ENCODE results near the gene ZNF473.

DNA sequence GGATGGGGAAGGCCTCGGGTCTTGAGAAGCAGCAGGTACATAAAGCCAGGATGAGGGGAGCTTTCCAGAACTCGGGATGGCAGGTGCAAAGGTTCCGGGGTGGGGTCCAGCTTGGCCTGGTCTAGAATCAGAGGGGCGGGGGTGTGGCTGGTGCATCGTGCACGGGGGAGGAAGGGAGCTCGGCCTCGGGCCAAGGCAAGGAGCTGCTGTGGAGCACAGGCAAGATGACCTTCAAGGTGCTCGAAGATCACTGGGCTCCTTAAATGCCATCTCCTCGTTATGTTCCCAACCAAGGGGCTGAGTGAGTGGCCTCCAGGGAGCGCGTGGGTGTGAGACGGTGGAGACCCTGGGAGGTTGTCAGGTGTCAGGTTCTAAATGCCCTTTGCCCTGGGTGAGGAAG, 48.7 kb upstream of the ZNF473 start:
- TF ChIP-seq, protein P1, sequence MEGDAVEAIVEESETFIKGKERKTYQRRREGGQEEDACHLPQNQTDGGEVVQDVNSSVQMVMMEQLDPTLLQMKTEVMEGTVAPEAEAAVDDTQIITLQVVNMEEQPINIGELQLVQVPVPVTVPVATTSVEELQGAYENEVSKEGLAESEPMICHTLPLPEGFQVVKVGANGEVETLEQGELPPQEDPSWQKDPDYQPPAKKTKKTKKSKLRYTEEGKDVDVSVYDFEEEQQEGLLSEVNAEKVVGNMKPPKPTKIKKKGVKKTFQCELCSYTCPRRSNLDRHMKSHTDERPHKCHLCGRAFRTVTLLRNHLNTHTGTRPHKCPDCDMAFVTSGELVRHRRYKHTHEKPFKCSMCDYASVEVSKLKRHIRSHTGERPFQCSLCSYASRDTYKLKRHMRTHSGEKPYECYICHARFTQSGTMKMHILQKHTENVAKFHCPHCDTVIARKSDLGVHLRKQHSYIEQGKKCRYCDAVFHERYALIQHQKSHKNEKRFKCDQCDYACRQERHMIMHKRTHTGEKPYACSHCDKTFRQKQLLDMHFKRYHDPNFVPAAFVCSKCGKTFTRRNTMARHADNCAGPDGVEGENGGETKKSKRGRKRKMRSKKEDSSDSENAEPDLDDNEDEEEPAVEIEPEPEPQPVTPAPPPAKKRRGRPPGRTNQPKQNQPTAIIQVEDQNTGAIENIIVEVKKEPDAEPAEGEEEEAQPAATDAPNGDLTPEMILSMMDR (conservative IDR thresholded peaks at IDR 0.05; ENCODE audit: low read length) = no peak
- no peak for TF ChIP-seq EZH2phosphoT487 (IDR thresholded peaks at IDR 0.05; ENCODE audit: borderline replicate concordance)

All from Loucy (cell line).